GM18858 (cell line): ENCODE results near the gene SCNN1B.
"Not testable (repeated sequence)": the region's sequence is repeated elsewhere in the genome, so short reads cannot be mapped to it uniquely, and the experiment has no call there.

Experiments used
- ATAC-seq: cut with Tn5 transposase; IDR thresholded peaks from one replicate; pipeline ENCODE4 v1.9.1; 2021; ENCODE audit not compliant: unreplicated experiment

Gene SCNN1B

DNA sequence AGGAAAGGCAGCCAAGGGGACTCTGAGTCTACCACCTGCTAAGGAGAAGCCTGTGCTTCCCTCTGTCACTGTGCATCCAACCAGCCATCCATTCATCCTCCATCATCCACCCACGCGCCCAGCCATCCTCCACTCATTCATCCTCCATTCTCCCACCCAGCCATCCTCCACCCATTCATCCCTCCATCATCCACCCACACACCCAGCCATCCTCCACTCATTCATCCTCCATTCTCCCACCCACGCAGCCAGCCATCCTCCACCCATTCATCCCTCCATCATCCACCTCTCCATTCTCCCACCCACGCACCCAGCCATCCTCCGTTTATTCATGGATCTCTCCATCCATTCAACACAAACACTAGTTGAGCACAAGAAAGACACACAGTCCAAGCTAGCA, 76.8 kb downstream of the SCNN1B start:
- no peak for ATAC-seq

DNA sequence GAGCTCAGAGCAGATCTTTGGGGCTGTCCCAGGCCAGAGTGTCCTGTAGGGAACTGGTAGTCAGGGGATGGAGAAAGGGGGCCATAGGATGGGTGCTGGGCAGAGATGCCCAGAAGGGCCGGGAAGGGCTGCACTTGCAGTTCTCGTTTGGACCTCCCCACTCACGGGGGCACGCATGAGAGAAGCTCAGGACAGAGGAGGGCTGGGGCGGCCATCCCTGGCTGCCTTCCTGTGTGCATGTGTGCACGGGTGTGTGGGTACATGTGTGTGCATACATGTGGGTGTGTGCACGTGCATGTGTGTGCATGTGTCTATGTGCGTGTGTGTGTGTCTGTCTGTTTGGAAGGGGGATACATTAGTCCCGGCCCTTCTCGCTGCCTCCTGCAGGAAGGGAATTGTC, 77.6 kb downstream of the SCNN1B start:
- no peak for ATAC-seq

DNA sequence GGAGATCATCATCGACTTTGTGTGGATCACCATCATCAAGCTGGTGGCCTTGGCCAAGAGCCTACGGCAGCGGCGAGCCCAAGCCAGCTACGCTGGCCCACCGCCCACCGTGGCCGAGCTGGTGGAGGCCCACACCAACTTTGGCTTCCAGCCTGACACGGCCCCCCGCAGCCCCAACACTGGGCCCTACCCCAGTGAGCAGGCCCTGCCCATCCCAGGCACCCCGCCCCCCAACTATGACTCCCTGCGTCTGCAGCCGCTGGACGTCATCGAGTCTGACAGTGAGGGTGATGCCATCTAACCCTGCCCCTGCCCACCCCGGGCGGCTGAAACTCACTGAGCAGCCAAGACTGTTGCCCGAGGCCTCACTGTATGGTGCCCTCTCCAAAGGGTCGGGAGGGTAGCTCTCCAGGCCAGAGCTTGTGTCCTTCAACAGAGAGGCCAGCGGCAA, 78.4 kb downstream of the SCNN1B start:
- no peak for ATAC-seq

DNA sequence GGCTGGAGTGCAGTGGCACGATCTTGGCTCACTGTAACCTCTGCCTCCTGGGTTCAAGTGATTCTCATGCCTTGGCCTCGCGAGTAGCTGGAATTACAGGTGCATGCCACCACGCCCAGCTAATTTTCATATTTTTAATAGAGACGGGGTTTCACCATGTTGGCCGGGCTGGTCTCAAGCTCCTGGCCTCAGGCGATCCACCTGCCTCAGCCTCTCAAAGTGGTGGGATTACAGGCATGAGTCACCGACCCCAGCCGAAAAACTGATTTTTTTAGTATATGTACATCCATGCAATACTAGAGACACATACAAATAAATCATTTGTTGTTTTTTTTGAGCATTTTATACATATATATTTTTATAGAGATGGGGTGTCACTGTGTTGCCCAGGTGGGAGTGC, 79.6 kb downstream of the SCNN1B start:
- not testable (repeated sequence) for ATAC-seq

DNA sequence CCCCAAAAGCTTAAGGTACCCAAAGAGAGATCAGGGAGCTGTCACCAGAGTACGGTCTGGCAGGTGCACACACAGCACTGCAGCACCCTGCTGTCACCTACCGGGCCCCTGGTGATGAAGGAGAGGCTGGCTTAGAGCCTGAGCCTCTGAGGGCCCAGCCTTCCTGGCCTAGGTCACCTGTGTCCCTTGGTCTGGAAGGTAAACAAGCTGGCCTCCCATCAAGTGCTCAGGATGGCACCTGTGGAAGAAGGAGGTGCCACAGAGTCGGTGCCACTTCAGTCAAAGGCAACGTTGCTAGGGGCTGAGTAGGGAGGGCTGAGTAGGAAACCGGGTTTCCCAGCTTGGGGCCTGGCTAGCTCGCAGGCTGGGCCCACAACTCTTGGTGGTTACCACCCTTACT, 80.2 kb downstream of the SCNN1B start:
- no peak for ATAC-seq

DNA sequence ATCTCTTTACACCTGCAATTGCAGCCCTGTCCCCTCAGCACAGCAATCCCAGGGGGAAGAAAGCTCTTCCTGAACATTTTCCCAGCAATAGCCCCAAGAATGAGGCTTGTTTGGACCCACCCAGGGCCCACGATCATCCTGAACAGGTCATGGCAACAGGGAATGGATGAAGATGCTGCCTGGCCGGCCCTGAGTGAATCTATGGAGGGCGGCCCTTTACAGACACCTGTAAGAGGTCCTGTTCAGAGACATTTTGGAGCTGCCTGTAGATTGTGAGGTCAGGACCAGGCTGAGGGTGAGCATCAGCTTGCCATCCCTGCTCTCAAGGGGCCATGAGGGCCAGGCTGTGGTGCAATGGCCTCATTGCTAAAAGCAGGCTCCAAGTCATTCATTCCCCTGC, 81.8 kb downstream of the SCNN1B start:
- ATAC-seq, result no peak

DNA sequence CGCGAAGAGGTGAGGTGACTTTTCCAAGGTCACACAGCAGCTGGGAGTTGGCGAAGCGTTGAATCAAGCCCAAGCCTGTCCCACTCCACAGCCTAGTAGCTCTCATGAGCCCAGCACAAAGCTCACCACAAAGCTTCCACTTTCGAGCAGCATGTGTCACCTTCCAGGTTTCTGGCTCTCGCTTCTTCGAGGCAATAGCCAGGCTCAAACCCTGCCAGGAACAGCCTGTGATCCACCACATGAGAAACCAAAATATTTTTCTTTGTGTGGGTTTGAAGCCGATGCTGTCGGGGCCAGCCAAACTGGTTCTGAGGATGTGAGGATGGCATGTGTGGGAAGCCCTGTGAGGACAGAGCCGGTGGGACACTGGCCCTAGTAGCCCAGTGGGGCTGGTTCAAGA, 82.8 kb downstream of the SCNN1B start:
- ATAC-seq, result no peak

DNA sequence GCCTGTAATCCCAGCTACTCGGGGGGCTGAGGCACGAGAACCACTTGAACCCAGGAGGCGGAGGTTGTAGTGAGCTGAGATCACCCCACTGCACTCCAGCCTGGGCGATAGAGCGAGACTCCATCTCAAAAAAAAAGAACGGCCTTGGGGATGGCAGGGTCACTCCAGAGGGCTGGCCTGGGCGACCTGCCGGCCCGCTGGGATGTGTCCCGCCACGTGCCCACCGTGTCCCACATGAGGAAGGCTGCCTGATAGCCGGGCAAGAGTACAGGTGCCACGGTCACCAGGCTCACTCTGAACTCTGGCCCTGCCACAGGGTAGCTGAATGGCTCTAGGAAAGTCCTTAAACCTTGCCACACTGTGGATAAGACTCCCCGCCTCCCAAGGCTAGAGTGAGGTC, 83.3 kb downstream of the SCNN1B start:
- ATAC-seq, result no peak

DNA sequence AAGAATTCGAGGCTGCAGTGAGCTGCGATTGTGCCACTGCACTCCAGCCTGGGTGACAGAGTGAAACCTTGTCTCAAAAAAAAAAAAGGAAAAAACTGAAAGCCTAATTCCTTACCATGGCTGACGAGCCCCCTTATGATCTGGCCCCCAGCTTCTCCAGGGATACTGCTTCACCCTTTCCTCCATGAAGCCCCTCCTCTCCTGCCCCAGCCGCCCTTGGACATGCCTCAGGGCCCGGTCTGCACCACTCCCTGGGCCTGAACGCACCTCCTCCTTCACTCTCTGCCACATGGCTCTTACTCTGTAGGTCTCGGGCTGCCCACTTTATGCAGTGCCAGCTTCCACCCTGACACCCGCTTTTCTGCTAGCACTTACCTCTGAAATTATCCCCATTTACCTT, 85.6 kb downstream of the SCNN1B start:
- no peak for ATAC-seq

DNA sequence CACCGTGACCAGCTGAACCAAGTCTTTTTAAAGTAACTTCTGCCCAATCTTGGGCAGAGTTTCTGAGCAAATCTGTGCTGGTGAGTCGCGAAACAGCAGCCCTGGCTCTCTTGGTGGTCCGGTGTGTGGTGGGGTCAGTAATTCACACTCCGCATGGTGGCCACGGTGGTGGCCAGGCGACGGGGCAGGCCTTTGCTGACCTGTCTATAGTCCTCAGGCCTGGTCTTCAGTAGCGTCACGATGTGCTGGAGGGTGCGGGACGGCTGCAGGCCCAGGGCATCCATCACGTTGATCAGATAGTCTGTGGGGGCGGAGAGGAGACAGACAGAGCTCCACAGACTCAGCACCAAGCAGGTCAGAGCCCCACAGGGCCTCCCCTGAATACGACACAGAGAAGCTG, 86.7 kb downstream of the SCNN1B start:
- no peak for ATAC-seq

DNA sequence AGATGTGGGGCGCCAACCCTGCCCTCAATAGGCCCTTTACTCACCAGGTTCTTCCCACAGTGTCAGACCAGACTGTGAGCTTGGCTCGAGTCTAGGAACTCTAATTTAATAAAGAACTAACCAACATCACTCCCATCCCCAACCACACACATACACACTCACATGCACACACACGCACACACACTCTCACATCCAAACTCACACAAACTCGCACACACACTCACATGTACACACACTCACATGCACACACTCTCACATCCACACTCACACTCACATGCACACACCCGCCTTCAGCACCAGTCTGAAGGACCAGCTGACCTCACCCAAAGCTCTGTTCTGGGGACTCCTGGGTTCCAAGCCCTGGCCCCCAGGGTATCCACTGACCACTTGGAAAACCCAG, 87.1 kb downstream of the SCNN1B start:
- ATAC-seq, result no peak

DNA sequence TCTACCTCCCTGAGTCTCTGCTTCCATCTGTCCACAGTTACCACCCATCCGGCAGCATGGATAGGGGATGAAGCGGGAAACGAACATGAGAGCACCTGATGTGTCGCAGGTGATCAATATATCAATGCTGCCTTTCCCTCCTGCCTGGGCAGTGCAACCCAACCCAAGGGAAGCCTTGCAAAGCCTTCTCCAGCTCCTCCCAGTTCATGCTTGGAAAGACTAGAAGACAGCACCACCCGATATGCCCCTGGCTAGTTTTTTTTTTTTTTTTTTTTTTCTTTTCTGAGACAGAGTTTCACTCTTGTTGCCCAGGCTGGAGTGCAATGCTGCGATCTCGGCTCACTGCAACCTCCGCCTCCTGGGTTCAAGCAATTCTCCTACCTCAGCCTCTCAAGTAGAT, 87.8 kb downstream of the SCNN1B start:
- not testable (repeated sequence) for ATAC-seq

DNA sequence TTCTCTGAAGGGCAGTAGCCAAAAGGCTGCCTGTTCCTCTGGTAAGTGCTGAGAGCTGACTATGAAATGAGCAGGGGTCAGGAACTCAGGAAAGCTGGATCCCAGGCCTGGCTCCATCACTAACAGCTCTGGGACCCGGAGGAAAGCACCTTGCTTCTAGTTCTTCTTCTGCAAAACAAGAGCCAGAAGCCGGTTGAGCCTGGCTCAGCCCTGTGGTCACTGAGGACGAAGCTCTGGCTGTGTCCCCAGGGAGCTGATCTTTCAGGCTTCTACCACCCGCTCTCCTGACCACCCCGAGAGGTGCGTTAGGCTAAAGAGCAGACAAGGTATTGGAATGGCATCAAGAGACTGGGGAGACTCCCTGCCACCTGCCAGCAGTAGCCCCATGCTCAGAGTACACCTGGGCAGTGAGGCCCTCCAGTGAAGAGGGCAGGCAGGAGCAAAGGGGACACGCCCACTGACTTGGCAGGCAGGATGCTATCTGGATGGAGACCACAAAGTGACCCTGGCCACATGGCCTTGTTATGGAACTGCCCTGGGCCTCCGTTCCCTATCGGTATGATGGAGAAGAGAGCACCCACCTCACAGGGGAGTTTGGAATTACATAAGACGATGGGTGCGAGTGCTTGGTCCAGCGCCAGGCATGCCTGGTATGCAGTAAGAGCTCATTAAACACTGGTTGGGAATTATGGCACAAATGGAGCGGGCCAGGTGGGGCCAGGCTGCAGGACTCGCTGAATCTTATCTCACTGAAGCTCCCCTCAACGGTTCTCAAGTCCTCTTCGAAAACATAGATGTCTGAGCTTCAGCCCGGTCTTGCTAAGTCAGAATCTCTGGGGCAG, 89.5 kb downstream of the SCNN1B start:
- ATAC-seq, result no peak

DNA sequence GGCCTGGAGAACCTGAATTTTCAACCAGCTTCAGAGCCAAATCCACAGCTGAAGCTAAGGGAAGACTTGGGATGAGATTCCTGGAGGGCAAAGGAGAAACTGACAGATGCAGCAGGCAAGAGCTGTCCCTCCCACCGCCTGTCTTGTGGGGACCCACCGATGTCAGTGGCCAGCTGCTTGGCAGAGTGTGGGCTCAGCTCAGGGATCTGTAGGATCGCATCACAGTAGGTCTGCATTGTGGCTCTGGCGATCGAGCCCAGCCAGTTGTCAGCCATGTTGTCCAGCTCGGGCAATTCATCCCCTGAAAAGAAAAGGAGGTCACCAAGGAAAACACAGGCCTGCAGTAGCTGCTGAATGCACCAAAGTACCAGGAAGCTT, 90.1 kb downstream of the SCNN1B start:
- no peak for ATAC-seq

DNA sequence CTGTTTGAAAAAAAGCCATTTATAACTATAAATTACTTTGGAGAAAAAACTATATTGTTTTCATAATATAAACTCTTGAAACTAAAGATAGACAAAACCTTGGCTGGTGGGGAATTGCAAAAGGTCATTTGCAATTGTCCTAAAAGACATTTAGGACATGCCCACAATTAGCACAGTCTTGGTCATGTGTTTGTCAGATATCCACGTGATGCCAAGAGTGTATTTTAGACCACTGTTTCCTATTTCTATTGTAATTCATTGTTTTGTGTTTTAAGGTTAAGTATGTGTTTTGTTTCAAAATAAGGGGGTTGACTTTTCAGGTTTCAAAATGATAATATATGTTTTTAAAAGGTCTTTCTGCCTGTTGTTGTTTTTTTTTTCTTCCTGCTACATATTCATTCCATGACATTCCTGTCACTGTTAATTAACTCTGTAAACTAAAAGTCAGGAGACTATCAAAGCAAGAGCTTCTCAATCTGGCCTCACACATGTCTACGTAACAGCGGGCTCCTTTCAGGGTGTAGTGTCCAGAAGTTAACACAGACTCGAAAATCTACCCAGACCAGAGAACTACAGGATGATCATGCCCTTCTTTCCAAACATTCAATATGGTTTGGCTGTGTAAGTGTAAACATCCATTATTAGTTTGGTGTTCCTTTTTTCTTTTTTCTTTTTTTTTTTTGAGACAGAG, 92.2 kb downstream of the SCNN1B start:
- no peak for ATAC-seq

DNA sequence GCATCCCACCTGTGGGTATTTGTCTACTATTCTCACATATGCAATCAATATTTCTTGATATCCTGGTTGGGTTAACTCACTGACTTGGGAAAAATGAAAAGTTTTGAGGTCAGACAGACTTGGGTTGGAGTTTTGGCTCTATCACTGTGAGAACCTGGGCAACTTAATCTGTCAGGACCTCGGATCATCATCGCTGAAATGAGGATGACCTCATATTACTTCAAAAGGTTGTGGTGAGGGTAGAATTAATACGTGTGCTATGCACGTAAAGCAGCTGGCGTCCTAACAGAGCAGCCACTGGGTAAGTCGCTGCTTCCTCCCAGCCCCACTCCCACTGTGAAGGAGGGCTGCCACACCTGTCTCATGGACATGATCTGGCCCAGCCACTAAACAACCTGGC, 93.6 kb downstream of the SCNN1B start:
- ATAC-seq, result no peak

DNA sequence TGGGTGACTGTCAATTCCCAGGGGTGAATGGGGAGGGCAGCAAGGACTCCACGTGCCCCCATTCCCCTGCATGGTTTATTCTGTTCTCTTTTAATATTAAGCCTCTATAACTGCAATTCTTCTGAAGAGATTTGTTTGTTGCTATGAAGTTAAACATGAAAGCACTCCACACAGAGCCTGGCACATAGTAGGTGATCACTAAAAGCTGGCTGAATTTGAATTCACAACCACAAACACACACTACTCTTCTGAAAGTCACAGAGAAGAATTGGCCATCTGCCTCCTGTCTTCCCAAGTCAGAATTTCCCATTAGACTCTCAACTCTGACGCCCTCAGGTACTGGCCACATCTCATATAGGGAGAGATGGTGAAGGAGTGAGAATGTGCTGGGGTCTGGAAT, 95.4 kb downstream of the SCNN1B start:
- ATAC-seq, result no peak

DNA sequence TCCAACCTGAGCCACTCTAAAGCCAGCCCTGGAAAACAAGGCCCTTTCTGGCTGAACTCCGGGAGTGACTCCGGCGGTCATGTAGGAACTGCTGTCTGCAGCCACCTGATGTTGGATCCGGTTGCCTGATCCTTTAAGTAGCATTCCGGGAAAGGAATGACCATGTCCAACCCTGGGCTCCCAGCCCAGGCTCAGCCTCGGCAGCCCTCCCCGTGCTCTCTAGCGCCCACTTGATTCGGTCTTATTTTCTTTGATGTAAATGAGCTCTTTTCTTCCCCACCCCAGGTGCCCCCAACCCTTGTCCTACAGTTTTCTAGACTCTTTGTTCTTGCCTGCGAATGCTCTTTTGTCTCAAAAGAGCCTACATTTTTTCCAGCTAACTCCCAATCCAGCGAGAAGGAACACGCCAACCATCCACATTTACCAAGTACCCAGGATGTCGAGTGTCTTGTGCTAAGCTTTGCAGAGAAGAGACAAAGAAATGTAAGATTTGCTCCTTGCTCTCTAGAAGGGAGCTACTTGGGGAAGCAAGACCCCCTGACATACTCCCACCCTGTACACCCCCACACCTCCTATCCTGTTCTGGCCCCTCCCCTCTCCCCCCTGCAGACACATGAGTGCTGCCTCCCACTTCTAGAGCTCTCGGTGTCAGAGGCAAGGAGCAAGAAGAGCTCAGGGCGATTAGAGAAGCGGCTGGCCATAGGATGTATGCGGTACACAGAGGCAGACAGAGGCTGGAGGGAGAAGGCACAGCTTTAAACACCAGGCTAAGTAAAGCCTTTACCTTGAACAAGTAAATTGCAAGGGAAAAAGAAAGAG, 97.1 kb downstream of the SCNN1B start:
- no peak for ATAC-seq

DNA sequence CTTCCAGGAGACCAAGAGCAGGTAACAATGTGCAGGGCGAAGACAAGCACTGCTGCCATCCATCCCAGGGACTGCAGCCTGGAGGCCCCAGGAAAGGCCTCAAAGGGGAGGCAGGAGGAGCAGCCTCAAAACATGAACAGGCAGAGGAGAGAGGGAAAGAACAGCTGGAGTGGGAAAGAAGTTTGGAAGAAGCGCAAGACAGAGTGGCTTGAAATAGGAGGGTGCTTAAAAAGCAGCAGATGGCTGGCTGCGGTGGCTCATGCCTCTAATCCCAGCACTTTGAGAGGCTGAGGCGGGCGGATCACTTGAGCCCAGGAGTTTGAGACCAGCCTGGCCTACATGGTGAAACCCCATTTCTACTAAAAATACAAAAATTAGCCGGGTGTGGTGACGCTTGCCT, 98.3 kb downstream of the SCNN1B start:
- not testable (repeated sequence) for ATAC-seq

DNA sequence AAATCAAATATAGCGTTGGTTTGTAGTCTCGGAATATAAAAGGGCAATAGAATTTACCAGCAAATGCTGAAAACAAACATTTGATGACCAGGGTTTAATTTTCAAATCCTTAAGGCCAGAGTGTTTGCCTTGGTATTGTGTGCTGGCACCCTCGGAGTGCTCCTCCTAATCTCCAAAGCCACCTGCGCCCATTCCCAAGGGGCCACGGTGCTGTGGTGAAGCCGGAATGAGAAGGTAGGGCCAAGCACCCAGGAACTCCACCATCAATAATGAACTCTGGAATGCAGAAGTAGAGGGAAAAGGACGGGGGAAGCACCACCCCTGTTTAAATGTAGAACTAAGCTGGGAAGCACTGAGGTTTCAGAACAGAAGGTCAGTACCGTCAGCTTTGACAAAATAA, 99.0 kb downstream of the SCNN1B start:
- no peak for ATAC-seq

DNA sequence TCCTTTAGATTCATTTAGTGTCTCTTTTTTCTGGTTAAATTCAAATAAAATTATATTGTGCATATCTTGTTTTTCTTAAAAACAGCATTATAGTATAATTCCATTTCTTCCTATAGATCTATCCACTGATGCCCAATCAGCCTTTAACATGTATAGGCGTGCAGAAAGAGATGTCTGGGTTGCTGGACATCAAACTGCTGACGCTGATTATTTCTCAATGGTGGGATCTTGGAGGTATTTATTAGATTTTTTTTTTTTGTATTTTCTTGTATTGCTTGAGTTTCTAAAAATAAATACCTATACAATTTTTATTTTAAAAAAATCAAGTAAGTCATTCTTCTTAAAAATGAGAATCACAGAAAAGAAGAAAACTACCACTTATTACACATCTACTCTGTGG, 100.0 kb downstream of the SCNN1B start:
- no peak for ATAC-seq

DNA sequence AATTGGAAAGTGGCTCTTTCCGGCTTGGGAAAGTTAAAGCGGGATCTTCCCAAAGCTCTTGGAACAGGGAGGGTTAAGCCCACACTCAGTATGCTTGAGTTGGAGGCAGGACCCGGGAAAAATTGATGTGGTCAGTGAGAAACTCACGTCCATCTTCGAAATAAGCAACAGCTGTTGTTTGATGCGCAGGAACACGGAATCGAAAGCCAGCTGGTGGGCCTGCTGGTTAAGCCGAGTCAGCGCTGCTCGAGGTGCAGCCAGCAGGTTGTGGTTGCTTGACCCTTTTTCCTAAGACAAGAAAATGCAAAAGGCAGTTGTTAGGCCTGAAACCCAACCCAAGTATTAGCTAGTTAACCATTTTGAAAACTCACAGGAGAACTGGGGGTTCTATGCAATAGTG, 101.4 kb downstream of the SCNN1B start:
- ATAC-seq, result no peak
